DND-41 (cell line): ENCODE data around the gene AKIRIN2.
A peak's percentile ranks its signal among the peaks of the same experiment; 100 is the strongest.

Experiments
- ATAC-seq: fragments of 200-7000 bp; cut with Tn5 transposase; 3 replicates; pipeline ENCODE4 v1.9.1; 2021; ENCODE audit warnings: low read depth; ENCODE audit not compliant: insufficient read depth
- DNase-seq: peaks from one replicate; pipeline ENCODE4 v3.0.0-alpha.2; 2020
- H2AFZ ChIP-seq: 2 replicates; pipeline ENCODE4 v1.6.0; 2012; ENCODE audit warnings: low read depth, low read length
- H3K27ac ChIP-seq: 2 replicates; pipeline ENCODE4 v1.5.1; 2012; ENCODE audit warnings: low read length, inconsistent platforms
- H3K27me3 ChIP-seq: fragments of 200-600 bp; sonication (generic); 2 replicates; pipeline ENCODE4 v1.6.0; 2012; ENCODE audit warnings: low read length, mild to moderate bottlenecking, inconsistent platforms; ENCODE audit not compliant: insufficient read depth, poor library complexity
- H3K36me3 ChIP-seq: 2 replicates; pipeline ENCODE4 v1.5.1; 2012; ENCODE audit warnings: low read length, inconsistent platforms; ENCODE audit not compliant: insufficient read depth
- H3K4me1 ChIP-seq: 2 replicates; pipeline ENCODE4 v1.5.1; 2012; ENCODE audit warnings: mild to moderate bottlenecking, low read length; ENCODE audit not compliant: insufficient read depth
- H3K4me2 ChIP-seq: 2 replicates; pipeline ENCODE4 v1.6.0; 2012; ENCODE audit warnings: mild to moderate bottlenecking, moderate library complexity, low read length, inconsistent platforms; ENCODE audit not compliant: insufficient read depth
- H3K4me3 ChIP-seq, 2 experiments: fragments of 200-600 bp in 1 of 2; shearing (Covaris generic) in 1 of 2; 2 replicates each; pipeline ENCODE4 v1.5.1; 2012 to 2016; ENCODE audit warnings: inconsistent platforms in 2 of 2, low read length in 2 of 2, mild to moderate bottlenecking in 2 of 2, low read depth in 1 of 2, moderate library complexity in 1 of 2
- H3K79me2 ChIP-seq: 2 replicates; pipeline ENCODE4 v1.6.0; 2012; ENCODE audit warnings: low read length, inconsistent platforms; ENCODE audit not compliant: insufficient read depth
- H3K9ac ChIP-seq: 2 replicates; pipeline ENCODE4 v1.6.0; 2012; ENCODE audit warnings: low read depth, mild to moderate bottlenecking, inconsistent platforms, low read length, moderate library complexity
- H3K9me3 ChIP-seq: 2 replicates; pipeline ENCODE4 v1.5.1; 2012; ENCODE audit warnings: low read length, moderate library complexity, mild to moderate bottlenecking, inconsistent platforms; ENCODE audit not compliant: insufficient read depth, severe bottlenecking
- H4K20me1 ChIP-seq: 2 replicates; pipeline ENCODE4 v1.6.0; 2012; ENCODE audit warnings: low read length; ENCODE audit not compliant: insufficient read depth
- EZH2 ChIP-seq: IDR thresholded peaks from 3 replicates; pipeline ENCODE4 v1.6.1; 2012; ENCODE audit warnings: borderline replicate concordance, low read depth, mild to moderate bottlenecking, moderate library complexity, low read length, inconsistent platforms; ENCODE audit not compliant: severe bottlenecking
- TF ChIP-seq, protein P1 (sequence below): IDR thresholded peaks from 2 replicates; pipeline ENCODE4 v1.5.1; 2012; ENCODE audit warnings: borderline replicate concordance, low read length, moderate library complexity, mild to moderate bottlenecking; ENCODE audit not compliant: poor library complexity, severe bottlenecking; ENCODE audit errors: extremely low read depth

The AKIRIN2 gene

DNA sequence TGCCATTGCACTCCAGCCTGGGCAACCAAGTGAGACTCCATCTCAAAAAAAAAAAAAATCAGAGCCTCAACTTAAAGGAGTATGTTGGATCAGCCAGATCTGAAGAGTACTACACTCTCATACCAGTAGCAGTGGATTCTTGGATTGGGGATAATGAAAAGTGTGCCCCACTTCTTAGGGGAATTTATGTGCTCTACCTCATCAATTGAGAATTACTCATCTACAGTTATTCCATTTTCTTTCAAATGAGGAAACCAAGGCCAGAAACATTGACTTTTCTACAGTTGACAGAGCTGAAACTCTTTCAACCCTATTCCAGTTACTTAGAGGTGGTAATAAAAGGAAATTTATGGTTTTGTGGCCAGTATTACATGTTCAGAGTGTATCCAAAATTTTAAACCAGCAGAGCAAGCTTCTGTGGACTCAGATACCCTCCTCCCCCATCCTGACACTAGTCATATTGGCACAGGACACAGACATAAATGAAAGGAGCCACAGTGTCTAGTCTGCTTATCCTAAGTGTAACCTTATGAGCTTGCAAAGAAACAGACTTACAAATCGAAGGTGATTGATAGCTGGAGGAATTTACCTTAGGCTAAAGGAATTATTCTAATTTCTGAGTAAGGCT lies 60.9 kb downstream of the AKIRIN2 start:
- peaks cover 30% of the 10 kb centered on the region for H3K36me3 ChIP-seq
- no peaks in the 10 kb centered on the region for H3K79me2 ChIP-seq
- TF ChIP-seq, protein P1, sequence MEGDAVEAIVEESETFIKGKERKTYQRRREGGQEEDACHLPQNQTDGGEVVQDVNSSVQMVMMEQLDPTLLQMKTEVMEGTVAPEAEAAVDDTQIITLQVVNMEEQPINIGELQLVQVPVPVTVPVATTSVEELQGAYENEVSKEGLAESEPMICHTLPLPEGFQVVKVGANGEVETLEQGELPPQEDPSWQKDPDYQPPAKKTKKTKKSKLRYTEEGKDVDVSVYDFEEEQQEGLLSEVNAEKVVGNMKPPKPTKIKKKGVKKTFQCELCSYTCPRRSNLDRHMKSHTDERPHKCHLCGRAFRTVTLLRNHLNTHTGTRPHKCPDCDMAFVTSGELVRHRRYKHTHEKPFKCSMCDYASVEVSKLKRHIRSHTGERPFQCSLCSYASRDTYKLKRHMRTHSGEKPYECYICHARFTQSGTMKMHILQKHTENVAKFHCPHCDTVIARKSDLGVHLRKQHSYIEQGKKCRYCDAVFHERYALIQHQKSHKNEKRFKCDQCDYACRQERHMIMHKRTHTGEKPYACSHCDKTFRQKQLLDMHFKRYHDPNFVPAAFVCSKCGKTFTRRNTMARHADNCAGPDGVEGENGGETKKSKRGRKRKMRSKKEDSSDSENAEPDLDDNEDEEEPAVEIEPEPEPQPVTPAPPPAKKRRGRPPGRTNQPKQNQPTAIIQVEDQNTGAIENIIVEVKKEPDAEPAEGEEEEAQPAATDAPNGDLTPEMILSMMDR = no peak
- TF ChIP-seq EZH2 = no peak
- no peak overlapping the region for H2AFZ ChIP-seq
- H4K20me1 ChIP-seq = no peaks in the 10 kb centered on the region
- no peak overlapping the region for H3K9ac ChIP-seq
- no peak overlapping the region for H3K4me3 ChIP-seq
- no peaks in the 10 kb centered on the region for H3K27me3 ChIP-seq
- no peaks in the 10 kb centered on the region for H3K9me3 ChIP-seq
- peaks cover 6% of the 10 kb centered on the region; the same call in 1 of the 2 replicates for H3K4me1 ChIP-seq
- H3K4me2 ChIP-seq = no peak overlapping the region
- DNase-seq (no peak), ATAC-seq (peak; percentile 45; the same call in 2 of the 3 replicates)
- H3K27ac ChIP-seq = no peak overlapping the region

- Histone ChIP-seq H3K4me2 (no peak overlapping the region), H3K4me1 (no peaks in the 10 kb centered on the region), H3K27me3 (no peaks in the 10 kb centered on the region), H2AFZ (no peak overlapping the region), H3K79me2 (no peaks in the 10 kb centered on the region; the same call in 1 of the 2 replicates), H3K36me3 (peaks cover 42% of the 10 kb centered on the region), H3K4me3 (no peak overlapping the region), H4K20me1 (no peaks in the 10 kb centered on the region), H3K9ac (no peak overlapping the region), H3K27ac (no peak overlapping the region), H3K9me3 (no peaks in the 10 kb centered on the region)
- ATAC-seq = no peak
- TF ChIP-seq EZH2 = no peak
- TF ChIP-seq, protein P1 = no peak
- no peak for DNase-seq
These were observed 62.7 kb downstream of the AKIRIN2 start for GRCh38 chr6:87639373-87639772.

DNA sequence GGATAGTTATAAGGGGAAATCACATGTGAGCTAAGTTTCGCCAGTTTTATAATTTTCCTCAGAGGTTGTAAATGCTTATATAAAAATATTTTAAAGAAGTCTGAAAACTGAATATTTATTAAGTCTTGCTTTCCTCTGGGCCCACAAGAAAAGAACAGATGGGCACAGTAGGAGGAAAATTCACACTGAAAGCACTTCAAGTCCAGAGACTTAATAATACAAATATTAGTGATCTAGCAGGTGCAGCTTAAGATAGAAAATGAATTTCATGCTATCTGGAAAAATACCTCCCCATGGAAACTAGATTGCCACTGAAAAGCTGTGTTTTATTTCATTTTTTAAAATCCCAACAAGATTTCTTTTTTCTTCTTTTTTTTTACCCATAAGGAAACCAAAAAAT lies 64.9 kb downstream of the AKIRIN2 start:
- H3K36me3 ChIP-seq = peaks cover 45% of the 10 kb centered on the region
- H4K20me1 ChIP-seq = no peaks in the 10 kb centered on the region
- no peaks in the 10 kb centered on the region for H3K9me3 ChIP-seq
- H3K4me1 ChIP-seq = no peaks in the 10 kb centered on the region
- H3K27ac ChIP-seq = no peak overlapping the region
- no peak overlapping the region for H3K9ac ChIP-seq
- no peak overlapping the region for H2AFZ ChIP-seq
- no peak for TF ChIP-seq EZH2
- TF ChIP-seq, protein P1 = no peak
- H3K4me3 ChIP-seq = no peak overlapping the region
- no peaks in the 10 kb centered on the region for H3K27me3 ChIP-seq
- no peaks in the 10 kb centered on the region; the same call in 1 of the 2 replicates for H3K79me2 ChIP-seq
- DNase-seq (no peak), ATAC-seq (no peak)
- H3K4me2 ChIP-seq = no peak overlapping the region
